Natural killer cell (primary cell): Measurements from ENCODE around the gene DPP4. TPM values are rescaled to one million over a fixed set of nuclear protein-coding genes. Genes with fewer than 3 reads are reported as not detected.

Source experiments
- ATAC-seq, 3 donors: fragments of 150-1000 bp in 2 of 3; fragments of 200-7000 bp in 1 of 3; cut with Tn5 transposase; 1 replicate in 1 of 3; 2 replicates in 2 of 3; pipeline ENCODE4 v1.10.0; 2021; ENCODE audit warnings: mild to moderate bottlenecking in 2 of 3, moderate library complexity in 2 of 3
- DNase-seq, 2 donors: peaks; one replicate each; pipeline versions ENCODE4 v3.0.0 to v3.0.0-alpha.2; 2013 to 2021; ENCODE audit warnings: mixed read lengths in 1 of 2
- H3K27ac ChIP-seq: one replicate; pipeline ENCODE4 v1.5.1; 2013; ENCODE audit warnings: mild to moderate bottlenecking, low read length
- H3K27me3 ChIP-seq: one replicate; pipeline ENCODE4 v1.6.1; 2013; ENCODE audit warnings: low read length; ENCODE audit not compliant: control insufficient read depth, insufficient read depth
- H3K36me3 ChIP-seq: one replicate; pipeline ENCODE4 v1.6.1; 2013; ENCODE audit warnings: low read length; ENCODE audit not compliant: control insufficient read depth, insufficient read depth
- H3K4me1 ChIP-seq: one replicate; pipeline ENCODE4 v1.6.1; 2013; ENCODE audit warnings: low read length; ENCODE audit not compliant: control insufficient read depth, insufficient read depth
- H3K4me3 ChIP-seq: one replicate; pipeline ENCODE4 v1.5.1; 2013; ENCODE audit warnings: low read length
- H3K9me3 ChIP-seq: one replicate; pipeline ENCODE4 v1.6.1; 2013; ENCODE audit warnings: low read length; ENCODE audit not compliant: control insufficient read depth, insufficient read depth
- H3K27ac Mint-ChIP-seq, 2 donors: one replicate each; pipeline ENCODE4 v1.8.0; 2022; ENCODE audit warnings: mild to moderate bottlenecking in 2 of 2, mixed read lengths in 2 of 2, moderate library complexity in 1 of 2
- H3K27me3 Mint-ChIP-seq, 2 donors: one replicate each; pipeline ENCODE4 v1.8.0; 2022; ENCODE audit warnings: low read depth in 2 of 2, mixed read lengths in 2 of 2
- H3K36me3 Mint-ChIP-seq: one replicate; pipeline ENCODE4 v1.8.0; 2022; ENCODE audit warnings: mixed read lengths
- H3K4me1 Mint-ChIP-seq, 2 donors: one replicate each; pipeline ENCODE4 v1.8.0; 2022; ENCODE audit warnings: mixed read lengths in 2 of 2
- H3K4me3 Mint-ChIP-seq: one replicate; pipeline ENCODE4 v1.8.0; 2022; ENCODE audit warnings: mild to moderate bottlenecking, moderate library complexity, mixed read lengths
- H3K9me3 Mint-ChIP-seq, 2 donors: one replicate each; pipeline ENCODE4 v1.8.0; 2022; ENCODE audit warnings: mixed read lengths in 2 of 2
- WGBS: methylation state at CpG from one replicate; pipeline ENCODE4 v1.1.7; 2013; ENCODE audit warnings: missing lambda C conversion rate; ENCODE audit not compliant: insufficient coverage; 5-methylcytosine and 5-hydroxymethylcytosine counted together
- intact Hi-C: fragments of 100-400 bp; cut with micrococcal nuclease; formaldehyde crosslinking; loops from one replicate; pipeline ENCODE4 v1.14.2; 2022
- total RNA-seq, 4 donors: library from RNA; stranded (reverse); fragments of 120-200 nt in 1 of 4; gene quantifications; one replicate each; pipeline versions ENCODE4 v1.2.3 to v1.2.4, GENCODE V29; 2013 to 2022
- TF ChIP-seq, protein P1 (sequence below): fragments of 200-600 bp; IDR thresholded peaks from one replicate; pipeline ENCODE4 v1.8.0; 2022; ENCODE audit warnings: antibody characterized with exemption

Gene DPP4
- total RNA-seq, 3 donors from 2014 or later (not counting 1 experiment from before 2014, with no cell fraction given), result 1.8 to 2.3 (median 1.8) TPM

DNA sequence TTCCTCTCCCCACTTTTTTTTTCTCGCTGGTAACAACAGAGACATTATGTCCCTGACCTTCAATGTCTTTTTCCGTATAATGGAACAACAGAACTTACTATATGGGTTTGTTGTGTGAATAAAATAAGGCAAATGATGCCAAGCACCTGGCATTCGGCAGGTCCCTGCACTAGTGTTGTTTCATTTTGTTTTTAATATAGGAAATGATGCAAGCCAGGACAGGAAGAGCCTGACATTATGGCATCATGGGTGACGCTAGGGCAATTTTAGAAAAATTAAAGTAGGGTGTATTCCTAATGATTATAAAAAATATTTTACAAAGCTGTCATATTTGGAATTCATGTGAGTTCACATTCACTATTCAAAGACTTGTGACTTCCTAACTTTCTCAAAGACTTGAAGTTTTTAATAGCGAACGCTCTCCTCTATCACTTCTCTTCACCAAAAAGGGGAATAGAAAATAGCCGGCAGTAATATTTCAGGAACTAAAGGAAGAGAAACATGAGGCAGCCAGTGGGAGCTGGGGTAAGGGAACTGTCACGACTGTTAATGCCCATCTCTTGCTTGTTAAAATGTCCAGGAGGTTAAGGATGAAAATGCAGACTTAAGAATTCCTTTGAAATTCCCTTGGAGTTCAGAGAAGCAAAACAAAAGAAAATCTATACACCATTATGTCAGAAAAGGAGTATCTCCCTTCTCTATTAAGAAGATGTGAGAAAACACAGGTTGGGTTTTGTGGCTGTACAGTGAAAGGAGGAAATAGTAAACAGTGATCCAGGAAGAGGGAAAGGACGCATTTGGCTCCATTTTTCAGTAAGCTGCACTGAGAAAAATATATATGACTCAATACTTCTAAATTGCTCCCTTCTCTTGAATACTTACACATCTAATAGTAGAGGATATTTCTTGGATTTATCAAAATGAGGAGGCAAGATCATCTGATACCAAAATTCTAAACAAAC lies 60.2 kb downstream of the DPP4 start:
- 63% methylated on average over 5 of the region's 9 CpGs for WGBS
- DNase-seq (peak in 1 of 2 donors; percentile 58), ATAC-seq (peak in 1 of 3 donors; percentile 57)
- H3K4me3 ChIP-seq, result no peak overlapping the region
- TF ChIP-seq, protein P1, sequence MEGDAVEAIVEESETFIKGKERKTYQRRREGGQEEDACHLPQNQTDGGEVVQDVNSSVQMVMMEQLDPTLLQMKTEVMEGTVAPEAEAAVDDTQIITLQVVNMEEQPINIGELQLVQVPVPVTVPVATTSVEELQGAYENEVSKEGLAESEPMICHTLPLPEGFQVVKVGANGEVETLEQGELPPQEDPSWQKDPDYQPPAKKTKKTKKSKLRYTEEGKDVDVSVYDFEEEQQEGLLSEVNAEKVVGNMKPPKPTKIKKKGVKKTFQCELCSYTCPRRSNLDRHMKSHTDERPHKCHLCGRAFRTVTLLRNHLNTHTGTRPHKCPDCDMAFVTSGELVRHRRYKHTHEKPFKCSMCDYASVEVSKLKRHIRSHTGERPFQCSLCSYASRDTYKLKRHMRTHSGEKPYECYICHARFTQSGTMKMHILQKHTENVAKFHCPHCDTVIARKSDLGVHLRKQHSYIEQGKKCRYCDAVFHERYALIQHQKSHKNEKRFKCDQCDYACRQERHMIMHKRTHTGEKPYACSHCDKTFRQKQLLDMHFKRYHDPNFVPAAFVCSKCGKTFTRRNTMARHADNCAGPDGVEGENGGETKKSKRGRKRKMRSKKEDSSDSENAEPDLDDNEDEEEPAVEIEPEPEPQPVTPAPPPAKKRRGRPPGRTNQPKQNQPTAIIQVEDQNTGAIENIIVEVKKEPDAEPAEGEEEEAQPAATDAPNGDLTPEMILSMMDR, result no peak
- peaks cover 6% of the 10 kb centered on the region for H3K4me1 ChIP-seq
- Mint-ChIP-seq H3K4me1 (peaks cover 22 to 27% of the 10 kb centered on the region in 2 donors), H3K36me3 (no peaks in the 10 kb centered on the region), H3K27me3 (peaks cover 0 to 2% of the 10 kb centered on the region in 2 donors), H3K4me3 (peak overlapping the region; percentile 75), H3K9me3 (no peaks in the 10 kb centered on the region), H3K27ac (peak overlapping the region; percentile 58 to 71)
- no peaks in the 10 kb centered on the region for H3K27me3 ChIP-seq
- H3K9me3 ChIP-seq, result no peaks in the 10 kb centered on the region
- intact Hi-C loops, result no loop called here
- peak overlapping the region; percentile 62 for H3K27ac ChIP-seq
- no peaks in the 10 kb centered on the region for H3K36me3 ChIP-seq

DNA sequence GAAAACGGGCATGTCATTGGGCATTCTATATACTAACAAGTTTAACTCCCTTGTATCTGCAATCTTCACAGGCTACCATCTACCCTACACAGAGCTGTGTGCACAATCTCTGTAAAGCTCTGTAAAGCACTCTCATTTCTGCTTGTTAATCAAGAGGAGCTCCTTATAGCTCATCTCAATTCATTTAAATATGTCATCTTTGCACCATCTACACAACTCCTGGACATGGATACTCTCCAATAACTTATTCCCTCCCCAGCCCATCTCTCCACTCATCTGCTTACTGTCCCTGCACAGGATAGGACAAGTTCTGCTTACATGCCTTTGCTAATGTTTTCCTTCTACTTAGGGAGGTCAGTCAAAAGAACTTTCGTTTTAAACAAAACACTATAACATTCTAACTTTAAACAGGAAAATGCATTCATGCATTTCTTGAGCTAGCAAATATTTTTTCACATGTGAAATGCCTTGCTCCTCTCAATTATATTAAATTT lies 61.4 kb downstream of the DPP4 start:
- Mint-ChIP-seq H3K4me1 (peaks cover 22 to 27% of the 10 kb centered on the region in 2 donors), H3K4me3 (no peak overlapping the region), H3K36me3 (no peaks in the 10 kb centered on the region), H3K27me3 (peaks cover 0 to 2% of the 10 kb centered on the region in 2 donors), H3K27ac (peak overlapping the region in 1 of 2 donors; percentile 24), H3K9me3 (no peaks in the 10 kb centered on the region)
- TF ChIP-seq, protein P1, result no peak
- peak in 1 of 2 donors; percentile 39 for DNase-seq
- no peak for ATAC-seq
- Histone ChIP-seq H3K27me3 (no peaks in the 10 kb centered on the region), H3K4me1 (peaks cover 6% of the 10 kb centered on the region), H3K4me3 (no peak overlapping the region), H3K27ac (peak overlapping the region; percentile 52), H3K36me3 (no peaks in the 10 kb centered on the region), H3K9me3 (no peaks in the 10 kb centered on the region)
- 37% methylated on average over 2 of the region's 2 CpGs for WGBS
- intact Hi-C loops, result no loop called here

DNA sequence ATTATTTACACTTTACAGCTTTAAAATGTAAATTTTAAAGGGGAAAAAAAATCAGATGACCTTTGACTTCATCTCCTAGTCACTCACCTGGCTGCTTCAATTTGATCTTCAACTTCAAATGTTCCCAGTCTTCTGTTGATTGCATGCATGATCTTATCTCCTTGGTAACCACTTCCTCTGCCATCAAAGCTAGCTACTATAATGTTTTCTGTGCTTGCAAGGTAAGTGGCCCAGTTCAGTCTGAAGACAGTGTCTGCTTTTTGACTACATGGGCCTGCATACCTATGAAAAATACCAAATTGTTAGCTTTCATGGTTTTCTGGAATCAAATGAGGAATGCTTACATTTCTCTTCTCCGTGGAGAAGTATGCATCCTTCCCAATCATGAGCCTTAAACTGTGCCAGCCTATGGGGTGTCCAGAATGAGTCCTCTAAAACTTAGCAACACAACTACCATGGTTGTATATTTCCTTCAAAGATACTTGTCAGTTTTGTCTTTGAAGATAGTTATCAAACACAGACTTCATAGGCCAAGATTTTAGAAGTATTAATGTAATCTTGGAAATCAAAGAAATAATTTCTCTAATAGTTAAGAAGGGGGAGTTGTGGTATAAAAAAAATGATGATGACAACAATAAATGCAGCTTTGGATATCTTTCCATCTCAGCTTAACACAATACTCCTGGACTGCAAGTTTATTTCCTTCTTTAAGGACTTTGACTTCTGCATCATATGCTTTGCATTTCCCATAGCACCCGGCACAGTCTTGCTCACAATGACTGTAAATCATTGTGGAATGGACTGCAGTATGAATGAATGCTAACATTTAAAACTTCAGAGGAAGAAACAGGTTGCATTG lies 62.1 kb downstream of the DPP4 start:
- WGBS, result 46% methylated on average over 1 of the region's 2 CpGs
- TF ChIP-seq, protein P1, result no peak
- no peaks in the 10 kb centered on the region for H3K9me3 Mint-ChIP-seq
- Histone ChIP-seq H3K27me3 (no peaks in the 10 kb centered on the region), H3K36me3 (no peaks in the 10 kb centered on the region), H3K9me3 (no peaks in the 10 kb centered on the region), H3K27ac (peak overlapping the region; percentile 52), H3K4me3 (no peak overlapping the region), H3K4me1 (peaks cover 6% of the 10 kb centered on the region)
- peak in 1 of 2 donors; percentile 89 for DNase-seq
- H3K4me3 Mint-ChIP-seq, result no peak overlapping the region
- H3K36me3 Mint-ChIP-seq, result no peaks in the 10 kb centered on the region
- peak overlapping the region in 1 of 2 donors; percentile 24 for H3K27ac Mint-ChIP-seq
- peak in 2 of 3 donors; percentile 32 to 66 for ATAC-seq
- peaks cover 0 to 2% of the 10 kb centered on the region in 2 donors for H3K27me3 Mint-ChIP-seq
- intact Hi-C loops, result no loop called here
- peaks cover 22 to 27% of the 10 kb centered on the region in 2 donors for H3K4me1 Mint-ChIP-seq
